IPS DF 6.9 (cell line): ENCODE measurements around the gene UBAP1L.

Experiments
- DNase-seq: peaks from one replicate; pipeline ENCODE4 v3.0.0-alpha.2; 2013; ENCODE audit warnings: low read depth, low spot score
- H3K27ac ChIP-seq: one replicate; pipeline ENCODE4 v1.5.1; 2013; ENCODE audit warnings: low read length, control low read depth
- H3K27me3 ChIP-seq: 2 replicates; pipeline ENCODE4 v1.6.1; 2013; ENCODE audit warnings: mild to moderate bottlenecking, low read length; ENCODE audit not compliant: control insufficient read depth, insufficient read depth
- H3K36me3 ChIP-seq: 2 replicates; pipeline ENCODE4 v1.6.1; 2013; ENCODE audit warnings: low read length; ENCODE audit not compliant: control insufficient read depth, insufficient read depth
- H3K4me1 ChIP-seq: 2 replicates; pipeline ENCODE4 v1.6.1; 2013; ENCODE audit warnings: low read length; ENCODE audit not compliant: control insufficient read depth, insufficient read depth
- H3K4me3 ChIP-seq: 2 replicates; pipeline ENCODE4 v1.5.1; 2013; ENCODE audit warnings: mild to moderate bottlenecking, low read length
- H3K9me3 ChIP-seq: 2 replicates; pipeline ENCODE4 v1.6.1; 2013; ENCODE audit warnings: low read length, inconsistent platforms; ENCODE audit not compliant: control insufficient read depth, insufficient read depth
- WGBS: extraction: QIAGEN DNeasy Blood & Tissue Kit; methylation state at CpG from one replicate; pipeline ENCODE4 v1.1.7; 2013; ENCODE audit warnings: mixed read lengths, missing lambda C conversion rate; ENCODE audit not compliant: insufficient read length, insufficient coverage; 5-methylcytosine and 5-hydroxymethylcytosine counted together

The UBAP1L gene

DNA sequence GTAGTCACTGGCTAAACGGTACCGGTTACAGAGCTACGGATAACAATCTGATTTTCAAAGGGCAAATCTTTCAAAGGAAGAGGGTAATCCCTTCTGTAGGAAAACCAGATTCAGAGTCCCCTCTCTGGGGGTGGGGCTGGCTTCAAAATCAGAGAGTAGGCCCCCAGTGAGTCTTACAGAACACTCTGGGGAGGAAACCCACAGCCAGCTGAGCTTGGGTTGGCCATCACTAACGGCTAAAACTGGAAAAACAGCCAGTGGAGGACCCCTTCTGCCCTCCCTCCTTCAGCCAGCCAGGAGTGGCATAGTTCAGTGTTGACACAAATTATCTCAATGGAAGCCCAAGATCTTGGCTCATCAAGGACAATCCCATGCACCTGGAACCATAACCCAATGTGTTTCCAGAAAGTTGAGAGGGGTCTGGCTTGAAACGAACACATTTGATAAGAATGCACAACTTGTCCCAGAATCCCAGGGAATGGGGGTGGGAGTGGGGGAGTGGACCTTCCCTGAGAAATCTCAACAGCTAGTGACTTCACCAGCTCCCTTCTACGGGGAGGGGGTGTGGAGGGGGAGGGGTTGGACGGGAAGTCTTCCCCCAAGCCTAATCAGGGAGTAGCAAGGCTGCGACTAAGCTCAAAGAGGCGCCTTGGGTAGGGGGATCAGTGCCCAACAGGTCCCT is 48.2 kb downstream of the UBAP1L start:
- WGBS = no CpG with 5 or more reads among the region's 9 CpGs
- Histone ChIP-seq H3K36me3 (no peaks in the 10 kb centered on the region; the same call in 1 of the 2 replicates), H3K9me3 (no peaks in the 10 kb centered on the region), H3K4me3 (peak overlapping the region; percentile 81; the same call in 1 of the 2 replicates), H3K27ac (no peak overlapping the region), H3K27me3 (no peaks in the 10 kb centered on the region), H3K4me1 (peaks cover 9% of the 10 kb centered on the region)
- DNase-seq = no peak

- no peak for DNase-seq
- Histone ChIP-seq H3K9me3 (no peaks in the 10 kb centered on the region), H3K27ac (no peak overlapping the region), H3K4me1 (peaks cover 5% of the 10 kb centered on the region), H3K27me3 (no peaks in the 10 kb centered on the region), H3K4me3 (no peak overlapping the region), H3K36me3 (no peaks in the 10 kb centered on the region; the same call in 1 of the 2 replicates)
- WGBS = no CpG with 5 or more reads among the region's 3 CpGs
These were observed 48.9 kb downstream of the UBAP1L start for GRCh38 chr15:65066001-65066634.

GRCh38 chr15:65062726-65063125 is 52.3 kb downstream of the UBAP1L start:
- Histone ChIP-seq H3K27ac (no peak overlapping the region), H3K27me3 (no peaks in the 10 kb centered on the region), H3K9me3 (no peaks in the 10 kb centered on the region), H3K36me3 (peaks cover 2% of the 10 kb centered on the region; the same call in 1 of the 2 replicates), H3K4me1 (peaks cover 5% of the 10 kb centered on the region), H3K4me3 (no peak overlapping the region)
- DNase-seq = no peak
- WGBS = no CpG with 5 or more reads among the region's 5 CpGs

GRCh38 chr15:65062061-65062460 is 52.9 kb downstream of the UBAP1L start:
- H3K9me3 ChIP-seq = no peaks in the 10 kb centered on the region
- WGBS = no CpG with 5 or more reads among the region's 5 CpGs
- H3K27ac ChIP-seq = no peak overlapping the region
- H3K27me3 ChIP-seq = no peaks in the 10 kb centered on the region
- H3K4me3 ChIP-seq = no peak overlapping the region
- 0 out of 2 replicates have a peak, but pooled peaks cover 2% of the 10 kb centered on the region for H3K36me3 ChIP-seq
- no peak for DNase-seq
- peaks cover 3% of the 10 kb centered on the region for H3K4me1 ChIP-seq

DNA sequence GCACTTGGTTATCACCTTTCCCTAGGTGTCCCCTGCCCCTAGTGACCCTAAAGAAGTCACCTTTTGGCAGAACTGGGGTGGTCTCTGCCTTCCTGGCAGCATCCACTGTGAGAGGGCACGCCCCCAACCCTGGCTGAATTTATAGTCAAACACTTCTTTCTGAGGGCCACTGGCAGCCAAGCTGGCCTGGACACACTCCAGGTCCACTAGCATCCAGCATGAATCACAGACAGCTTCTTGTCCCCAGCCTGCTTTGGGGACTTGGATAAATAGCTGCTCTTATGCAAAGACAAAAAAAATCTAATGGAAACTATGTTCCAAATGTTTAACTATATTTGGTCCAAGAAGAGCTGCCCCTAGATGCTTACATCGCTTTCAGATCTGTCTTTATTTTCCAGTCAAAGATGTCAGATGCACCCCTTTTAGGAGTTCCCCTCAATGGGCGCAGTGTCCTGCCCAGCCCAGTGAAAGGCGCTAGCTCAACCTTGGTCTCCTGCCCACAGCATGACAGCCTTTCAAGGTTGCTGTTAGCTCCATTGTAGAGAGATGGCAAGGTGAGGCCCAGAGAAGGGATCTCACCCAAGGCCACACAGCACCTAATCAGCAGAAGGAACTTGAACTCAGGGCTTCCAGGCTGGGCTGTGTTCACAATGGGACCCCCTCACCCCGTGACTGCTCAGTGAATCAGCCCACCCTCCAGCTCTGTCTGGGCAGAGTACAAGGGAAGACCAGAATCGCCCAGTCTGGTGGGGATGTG is 54.2 kb downstream of the UBAP1L start:
- H3K4me1 ChIP-seq = no peaks in the 10 kb centered on the region; the same call in 1 of the 2 replicates
- H3K27me3 ChIP-seq = no peaks in the 10 kb centered on the region
- H3K36me3 ChIP-seq = 0 out of 2 replicates have a peak, but pooled peaks cover 2% of the 10 kb centered on the region
- no CpG with 5 or more reads among the region's 6 CpGs for WGBS
- no peak overlapping the region for H3K4me3 ChIP-seq
- H3K27ac ChIP-seq = no peak overlapping the region
- DNase-seq = no peak
- H3K9me3 ChIP-seq = no peaks in the 10 kb centered on the region

- WGBS = no CpG with 5 or more reads among the region's 4 CpGs
- no peak for DNase-seq
- Histone ChIP-seq H3K27me3 (no peaks in the 10 kb centered on the region), H3K4me3 (no peak overlapping the region), H3K36me3 (0 out of 2 replicates have a peak, but pooled peaks cover 2% of the 10 kb centered on the region), H3K9me3 (no peaks in the 10 kb centered on the region), H3K27ac (no peak overlapping the region), H3K4me1 (no peaks in the 10 kb centered on the region; the same call in 1 of the 2 replicates)
These were observed 54.9 kb downstream of the UBAP1L start for GRCh38 chr15:65059931-65060596.

DNA sequence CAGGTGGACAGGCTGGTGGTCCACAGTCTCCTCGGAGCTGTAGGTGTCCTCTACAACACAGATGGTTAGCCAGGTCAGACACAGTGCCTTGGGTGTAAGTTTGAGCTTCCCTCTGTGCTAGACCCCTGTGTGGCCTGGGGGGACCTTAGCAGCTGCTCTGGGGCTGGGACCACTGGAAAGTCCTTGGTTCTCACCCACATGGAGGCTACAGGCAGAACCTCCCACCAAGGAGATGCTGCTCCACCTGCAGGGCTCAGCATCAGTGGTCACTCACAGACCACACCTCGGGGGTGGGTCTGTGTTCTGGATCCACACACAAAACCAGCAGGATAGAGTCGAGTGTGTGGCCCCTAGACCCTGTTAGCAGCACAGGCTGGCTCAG is 55.6 kb downstream of the UBAP1L start:
- Histone ChIP-seq H3K4me3 (no peak overlapping the region), H3K27ac (no peak overlapping the region), H3K36me3 (0 out of 2 replicates have a peak, but pooled peaks cover 2% of the 10 kb centered on the region), H3K9me3 (no peaks in the 10 kb centered on the region), H3K27me3 (no peaks in the 10 kb centered on the region), H3K4me1 (no peaks in the 10 kb centered on the region; the same call in 1 of the 2 replicates)
- no peak for DNase-seq
- no CpG with 5 or more reads among the region's 3 CpGs for WGBS

- no CpG with 5 or more reads among the region's 16 CpGs for WGBS
- DNase-seq = no peak
- no peaks in the 10 kb centered on the region; the same call in 1 of the 2 replicates for H3K4me1 ChIP-seq
- no peak overlapping the region; the same call in 1 of the 2 replicates for H3K4me3 ChIP-seq
- H3K27me3 ChIP-seq = no peaks in the 10 kb centered on the region
- no peaks in the 10 kb centered on the region for H3K9me3 ChIP-seq
- H3K36me3 ChIP-seq = 0 out of 2 replicates have a peak, but pooled peaks cover 2% of the 10 kb centered on the region
- no peak overlapping the region for H3K27ac ChIP-seq
These were observed 56.3 kb downstream of the UBAP1L start for GRCh38 chr15:65058394-65059368.

- WGBS = no CpG with 5 or more reads among the region's 8 CpGs
- H3K27ac ChIP-seq = no peak overlapping the region
- H3K27me3 ChIP-seq = no peaks in the 10 kb centered on the region
- H3K4me1 ChIP-seq = no peaks in the 10 kb centered on the region; the same call in 1 of the 2 replicates
- no peak for DNase-seq
- H3K36me3 ChIP-seq = 0 out of 2 replicates have a peak, but pooled peaks cover 2% of the 10 kb centered on the region
- H3K9me3 ChIP-seq = no peaks in the 10 kb centered on the region
- no peak overlapping the region for H3K4me3 ChIP-seq
These were observed 57.5 kb downstream of the UBAP1L start for GRCh38 chr15:65057549-65057940.
